Peyer's patch (tissue), 4 donors: ENCODE results near the gene TUBB2A.

Experiments
- CTCF ChIP-seq, 6 experiments: fragments of 450-650 bp in 4 of 6; fragments of 200-600 bp in 2 of 6; sonication (generic) in 1 of 6; IDR thresholded peaks; one replicate each; pipeline ENCODE4 v1.5.1; 2017 to 2019; ENCODE audit warnings: antibody characterized with exemption in 6 of 6, mild to moderate bottlenecking in 3 of 6, moderate library complexity in 1 of 6
- POLR2A ChIP-seq, 2 donors: fragments of 450-650 bp; IDR thresholded peaks; one replicate each; pipeline ENCODE4 v1.5.1; 2017; ENCODE audit warnings: antibody characterized with exemption in 2 of 2, mild to moderate bottlenecking in 2 of 2, moderate library complexity in 2 of 2

- TF ChIP-seq POLR2A (IDR thresholded peaks at IDR 0.05) (no peak), CTCF (IDR thresholded peaks at IDR 0.05) (no peak)
Observed at GRCh38 chr6:3200682-3201081, 43.3 kb upstream of the TUBB2A start.
